NCI-H345 treated with DMSO at 0.1 percent for 48 hours (cell line): ENCODE results near the gene MGAT4A.
"Not testable (repeated sequence)": the region's sequence is repeated elsewhere in the genome, so short reads cannot be mapped to it uniquely, and the experiment has no call there.

Experiments
- DNase-seq: peaks from one replicate; lab custom pipeline; 2025; ENCODE audit not compliant: unreplicated experiment; lab: John Stamatoyannopoulos, UW

The MGAT4A gene

DNA sequence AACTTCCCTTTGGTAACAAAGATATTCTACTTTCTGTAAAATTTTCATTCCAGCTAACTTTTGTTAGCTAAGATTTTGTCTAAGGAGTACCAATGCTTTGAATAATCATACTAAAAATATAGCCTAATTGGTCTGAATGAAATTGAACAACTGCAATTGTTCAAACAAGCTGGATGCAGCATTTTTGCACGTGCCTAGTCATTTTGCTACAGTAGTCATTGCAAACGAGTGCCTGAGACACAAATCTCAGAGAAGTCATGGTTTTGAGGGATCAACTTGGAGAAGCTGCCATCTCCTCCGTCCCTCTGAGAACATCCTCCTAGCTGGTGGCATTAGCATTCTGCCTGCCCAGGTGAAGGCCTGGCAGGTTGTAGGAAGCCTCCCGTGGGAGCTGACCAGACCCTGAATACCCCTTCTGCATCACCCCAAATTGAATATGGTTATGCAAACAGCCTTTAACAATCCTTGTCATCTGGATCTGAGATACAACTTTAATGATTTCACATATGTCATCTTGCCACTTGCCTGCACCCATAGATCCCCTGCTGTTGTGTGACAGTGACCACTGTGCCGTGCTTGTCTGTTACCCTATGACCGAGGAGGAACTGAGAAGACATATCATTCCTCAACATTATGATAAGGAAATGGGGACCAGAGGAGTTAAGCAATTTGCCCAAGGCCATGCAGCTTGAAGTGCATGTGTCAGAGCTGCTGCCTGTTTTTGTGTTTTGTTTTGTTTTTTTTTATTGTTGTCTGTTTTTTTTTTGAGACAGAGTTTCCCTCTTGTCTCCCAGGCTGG lies 29.1 kb upstream of the MGAT4A start:
- no peak for DNase-seq

DNA sequence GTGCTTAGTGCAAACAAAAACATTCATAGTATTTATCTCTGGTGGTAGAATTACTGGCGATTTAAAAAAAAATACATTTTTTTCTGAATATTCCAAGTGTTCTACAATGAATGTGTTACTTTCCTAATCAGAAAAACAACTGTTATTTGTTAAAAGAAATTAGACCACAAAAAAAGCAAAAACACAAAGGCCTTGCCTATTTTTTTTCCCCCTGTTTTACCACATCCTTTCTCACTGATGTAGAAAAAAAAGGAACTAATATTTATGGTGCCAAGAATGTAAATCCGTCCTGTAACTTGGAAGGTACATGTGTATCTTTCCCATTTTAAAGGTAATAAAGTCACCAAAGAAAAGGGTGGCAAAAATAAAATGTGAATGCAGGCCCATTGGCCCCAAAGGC lies 28.4 kb upstream of the MGAT4A start:
- DNase-seq: no peak

GRCh38 chr2:98757904-98758421 lies 27.0 kb upstream of the MGAT4A start:
- DNase-seq: no peak

DNA sequence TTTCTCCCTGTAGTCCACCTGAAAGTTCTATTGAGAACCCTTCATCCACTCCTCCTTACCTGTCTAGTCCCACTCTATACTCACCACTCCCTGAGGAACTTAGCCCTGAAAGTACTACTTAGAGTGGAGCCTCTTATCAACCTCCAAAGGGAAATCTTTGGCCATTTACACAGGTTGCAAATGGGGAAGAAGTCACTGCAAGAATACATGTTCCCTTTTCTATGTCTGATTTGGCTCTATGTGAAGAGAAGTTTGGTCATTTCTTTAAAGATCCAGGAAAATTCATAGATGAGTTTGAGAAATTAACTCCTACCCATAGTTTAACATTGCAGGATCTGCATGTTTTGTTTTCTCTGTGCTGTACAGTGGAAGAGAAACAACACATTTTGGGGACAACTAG lies 22.9 kb upstream of the MGAT4A start:
- no peak for DNase-seq

- not testable (repeated sequence) for DNase-seq
Observed at GRCh38 chr2:98752711-98753110, 21.8 kb upstream of the MGAT4A start.

- no peak for DNase-seq
Observed at GRCh38 chr2:98751748-98752147, 20.8 kb upstream of the MGAT4A start.

DNA sequence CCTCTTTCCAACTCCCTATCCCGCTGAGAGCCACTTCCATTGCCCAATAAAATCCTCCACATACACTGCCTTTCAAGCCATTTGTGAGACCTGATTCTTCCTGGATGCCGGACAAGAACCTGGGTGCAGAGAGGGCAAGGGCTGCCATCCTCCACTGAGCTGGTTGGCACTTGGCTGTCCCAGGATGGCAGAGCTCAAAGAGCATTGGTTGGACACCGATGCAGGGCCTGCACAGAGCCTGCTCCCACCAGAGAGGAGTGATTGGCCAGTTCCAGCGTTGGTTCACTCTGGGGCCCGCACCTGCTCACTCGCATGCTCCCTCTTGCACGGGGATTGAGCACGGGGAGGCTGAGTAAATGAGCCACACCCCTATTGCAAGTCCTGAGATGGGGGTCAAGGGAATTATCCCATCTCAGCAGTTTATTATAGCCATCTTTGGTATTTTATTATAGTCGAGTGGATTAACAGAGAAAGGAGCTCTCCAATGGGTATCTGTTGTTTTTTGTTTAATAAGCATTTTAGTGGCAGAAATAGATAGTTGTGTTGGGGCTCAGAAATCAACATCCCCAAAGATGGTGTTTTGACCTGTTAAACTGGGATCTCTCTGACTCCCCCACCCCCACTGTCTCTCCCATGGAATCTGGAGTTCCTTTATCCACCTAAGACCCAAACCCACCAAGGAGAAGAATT lies 19.8 kb upstream of the MGAT4A start:
- no peak for DNase-seq

DNA sequence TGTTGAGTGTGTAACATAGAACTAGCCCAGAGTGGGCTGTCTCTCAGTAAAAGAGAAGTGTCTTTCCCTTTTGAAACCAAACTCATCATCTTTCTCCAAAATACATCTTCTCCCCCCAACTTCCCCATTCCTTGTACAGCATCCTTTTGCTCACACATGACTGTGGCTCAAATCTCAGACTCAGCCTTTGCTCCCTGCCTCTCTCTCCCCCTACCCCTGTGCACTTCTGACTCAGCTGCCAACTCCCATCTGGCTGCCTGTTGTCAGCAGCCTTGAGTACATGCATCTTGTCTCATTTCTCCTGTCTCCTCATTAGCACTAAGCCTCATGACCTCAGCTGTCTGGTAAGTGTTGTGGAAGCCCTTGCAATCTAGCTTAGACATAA lies 18.1 kb upstream of the MGAT4A start:
- no peak for DNase-seq

GRCh38 chr2:98748292-98749065 lies 17.5 kb upstream of the MGAT4A start:
- DNase-seq: no peak

DNA sequence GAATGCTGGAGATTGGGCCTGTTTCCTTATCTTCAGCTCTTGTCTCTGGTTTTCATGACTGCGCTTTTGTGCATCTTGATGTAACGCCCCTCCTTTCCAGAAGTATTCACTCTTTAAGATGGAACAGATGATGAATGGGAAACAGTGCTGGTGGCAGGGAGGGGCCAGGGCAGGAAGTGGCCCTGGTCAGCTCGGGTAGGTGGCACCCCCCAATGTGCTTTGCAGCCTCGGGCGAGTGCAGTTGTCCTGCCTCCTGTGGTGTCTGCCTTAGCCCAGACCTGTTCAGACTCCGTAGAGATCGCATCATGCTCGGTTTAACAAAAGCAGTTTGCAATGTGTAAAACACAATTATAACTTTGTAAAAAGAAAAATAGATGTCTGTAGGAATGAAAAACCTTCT lies 17.0 kb upstream of the MGAT4A start:
- peak; percentile 28 for DNase-seq

GRCh38 chr2:98746426-98746825 lies 15.5 kb upstream of the MGAT4A start:
- no peak for DNase-seq

DNA sequence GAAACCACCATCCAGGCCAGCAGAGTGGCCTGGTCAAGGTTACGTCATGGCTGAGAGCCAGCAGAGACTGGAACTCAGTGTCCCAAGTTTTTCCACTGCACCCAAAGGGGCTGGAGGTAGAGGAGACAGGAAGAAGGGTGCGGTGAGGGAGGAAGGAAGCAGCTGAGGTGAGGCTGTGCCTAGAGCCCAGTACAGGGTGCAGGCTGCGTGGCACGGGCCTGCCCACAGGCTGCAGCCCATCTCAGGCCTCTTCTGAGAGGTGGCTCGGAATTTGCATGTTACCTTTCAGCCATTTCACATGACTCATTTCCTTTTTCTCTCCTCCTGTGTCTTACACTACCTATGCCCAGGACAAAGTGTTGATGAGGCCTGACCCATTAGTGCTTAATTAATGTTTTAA lies 13.7 kb upstream of the MGAT4A start:
- DNase-seq: no peak

- no peak for DNase-seq
Observed at GRCh38 chr2:98743835-98744234, 12.9 kb upstream of the MGAT4A start.

DNA sequence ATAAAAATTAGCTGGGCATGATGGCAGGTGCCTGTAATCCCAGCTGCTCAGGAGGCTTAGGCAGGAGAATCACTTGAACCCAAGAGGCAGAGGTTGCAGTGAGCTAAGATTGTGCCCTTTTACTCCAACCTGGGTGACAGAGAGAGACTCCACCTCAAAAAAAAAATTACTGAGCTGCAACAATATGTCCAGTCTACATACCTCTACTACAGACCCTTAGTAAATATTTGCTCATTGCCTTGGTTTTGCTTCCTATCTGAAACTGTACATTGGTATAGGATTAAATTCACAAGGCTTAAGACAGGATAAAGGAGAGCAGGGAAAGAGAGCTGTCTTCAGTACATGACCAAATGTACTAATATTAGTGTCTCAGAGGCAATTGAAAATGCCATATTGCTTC lies 8.1 kb upstream of the MGAT4A start:
- no peak for DNase-seq

GRCh38 chr2:98738304-98738703 lies 7.4 kb upstream of the MGAT4A start:
- DNase-seq: no peak

- DNase-seq: no peak
Observed at GRCh38 chr2:98737848-98738247, 6.9 kb upstream of the MGAT4A start.

- DNase-seq: no peak
Observed at GRCh38 chr2:98736464-98736889, 5.5 kb upstream of the MGAT4A start.

- no peak for DNase-seq
Observed at GRCh38 chr2:98734823-98735260, 3.9 kb upstream of the MGAT4A start.

- DNase-seq: no peak
Observed at GRCh38 chr2:98734162-98734561, 3.2 kb upstream of the MGAT4A start.

- DNase-seq: no peak
Observed at GRCh38 chr2:98732430-98733051, 1.6 kb upstream of the MGAT4A start.

GRCh38 chr2:98731894-98732349 lies 990 bp upstream of the MGAT4A start:
- DNase-seq: no peak
